NCI-H187 treated with DMSO at 0.1 percent for 48 hours (cell line): ENCODE data around the gene ARHGAP10.

Experiments
- DNase-seq: peaks from one replicate; lab custom pipeline; 2025; lab: John Stamatoyannopoulos, UW

Gene ARHGAP10

GRCh38 chr4:148030193-148030873 is 298.4 kb downstream of the ARHGAP10 start:
- no peak for DNase-seq

DNA sequence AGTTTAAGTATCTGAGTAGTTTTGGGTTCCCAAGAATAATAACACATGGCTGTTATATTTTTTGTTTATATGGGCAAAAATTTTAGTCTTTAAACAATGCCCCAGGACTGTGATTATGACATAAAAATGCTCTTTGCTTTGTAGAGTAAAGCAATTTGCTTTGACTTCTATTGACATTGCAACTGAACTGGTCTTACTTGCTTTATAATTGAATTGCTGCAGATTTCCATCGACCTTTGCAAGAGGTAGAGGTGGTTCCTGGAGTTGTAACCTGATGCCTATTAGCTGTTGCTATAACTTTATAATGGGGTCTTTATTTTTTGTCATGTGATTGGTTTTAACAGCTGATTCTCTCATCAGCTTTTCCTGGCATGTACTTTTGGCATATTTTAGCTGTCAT is 302.9 kb downstream of the ARHGAP10 start:
- no peak for DNase-seq

DNA sequence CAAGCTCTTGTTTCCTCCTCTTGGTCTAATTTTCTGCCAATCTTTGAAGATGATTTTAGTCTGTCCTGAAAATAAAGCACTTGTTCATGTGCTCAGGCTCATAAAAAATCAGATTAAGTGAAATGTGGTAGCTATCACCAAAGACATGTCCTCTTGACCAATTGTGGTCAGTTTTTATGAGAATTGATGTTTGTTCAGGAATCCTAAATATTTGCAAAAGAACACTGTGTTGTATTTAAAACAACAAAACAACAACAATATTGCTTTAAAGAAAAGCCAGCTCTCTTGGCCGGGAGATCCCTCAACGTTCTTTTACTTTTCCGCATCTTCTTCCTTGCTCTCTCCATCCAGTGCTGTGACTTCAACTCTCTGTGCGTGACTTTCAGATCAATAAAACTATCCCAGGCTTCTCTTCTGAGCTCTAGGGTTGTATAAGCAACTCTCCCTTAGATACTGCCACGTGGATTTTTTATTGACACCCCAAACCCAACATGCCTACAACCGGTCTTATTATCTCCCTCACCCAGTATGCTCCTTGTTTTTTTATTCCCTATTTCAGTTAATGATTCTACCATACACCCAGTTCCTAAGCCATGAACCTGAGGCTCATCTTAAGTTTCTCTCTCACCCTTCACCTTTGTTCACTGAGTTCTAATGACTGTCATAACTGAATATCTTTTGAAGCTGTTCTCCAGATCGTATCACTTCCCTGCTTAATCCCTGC is 309.9 kb downstream of the ARHGAP10 start:
- DNase-seq, result no peak

- DNase-seq, result no peak
Observed at GRCh38 chr4:148044089-148044911, 312.4 kb downstream of the ARHGAP10 start.

DNA sequence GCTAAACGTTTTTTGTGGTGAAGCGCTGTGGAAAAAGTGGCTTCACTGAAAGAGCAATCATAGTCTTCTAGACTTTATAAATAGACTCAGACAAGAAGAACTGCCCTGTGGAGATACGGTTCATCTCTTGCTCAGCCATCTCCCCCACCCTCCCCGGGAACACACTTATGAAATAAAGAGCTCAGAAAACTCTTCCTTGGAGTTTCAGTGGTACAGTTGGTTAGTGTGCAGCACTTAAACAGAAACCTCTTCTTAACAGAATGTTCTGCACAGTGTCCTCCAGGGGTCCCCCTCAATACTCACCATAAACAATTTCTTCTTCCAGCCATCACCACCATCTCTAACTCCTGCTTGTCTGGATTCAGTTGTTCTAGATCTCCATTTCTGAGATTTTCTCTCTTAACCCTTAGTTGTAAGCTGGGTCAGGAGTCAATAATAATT is 313.0 kb downstream of the ARHGAP10 start:
- no peak for DNase-seq

- DNase-seq, result no peak
Observed at GRCh38 chr4:148048598-148048997, 316.7 kb downstream of the ARHGAP10 start.

GRCh38 chr4:148051403-148051802 is 319.5 kb downstream of the ARHGAP10 start:
- no peak for DNase-seq

- DNase-seq, result no peak
Observed at GRCh38 chr4:148052448-148052847, 320.6 kb downstream of the ARHGAP10 start.

- DNase-seq, result peak; percentile 26
Observed at GRCh38 chr4:148053298-148054003, 321.6 kb downstream of the ARHGAP10 start.

GRCh38 chr4:148054275-148054674 is 322.4 kb downstream of the ARHGAP10 start:
- DNase-seq, result no peak

- DNase-seq, result no peak
Observed at GRCh38 chr4:148055844-148056243, 324.0 kb downstream of the ARHGAP10 start.

DNA sequence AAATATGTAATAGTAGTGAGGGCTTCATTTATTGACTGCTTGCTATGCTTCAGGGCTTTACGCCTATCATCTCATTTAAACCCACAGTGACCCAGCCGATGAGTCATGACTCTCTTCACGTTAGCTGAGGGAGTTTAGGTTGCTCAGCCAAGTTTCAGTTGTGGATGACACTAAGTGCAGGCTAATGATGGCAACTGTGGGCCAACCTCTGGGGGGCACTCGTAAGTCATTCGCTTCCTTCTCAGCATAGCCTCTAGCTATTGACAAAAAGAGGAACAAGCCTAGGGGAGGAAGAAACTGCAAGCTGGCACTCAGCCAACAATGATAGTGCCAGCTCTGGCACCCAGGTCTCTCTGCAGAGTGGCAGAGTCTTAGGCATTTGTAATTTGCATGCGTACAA is 325.0 kb downstream of the ARHGAP10 start:
- DNase-seq, result no peak

GRCh38 chr4:148057516-148057915 is 325.6 kb downstream of the ARHGAP10 start:
- DNase-seq, result no peak

DNA sequence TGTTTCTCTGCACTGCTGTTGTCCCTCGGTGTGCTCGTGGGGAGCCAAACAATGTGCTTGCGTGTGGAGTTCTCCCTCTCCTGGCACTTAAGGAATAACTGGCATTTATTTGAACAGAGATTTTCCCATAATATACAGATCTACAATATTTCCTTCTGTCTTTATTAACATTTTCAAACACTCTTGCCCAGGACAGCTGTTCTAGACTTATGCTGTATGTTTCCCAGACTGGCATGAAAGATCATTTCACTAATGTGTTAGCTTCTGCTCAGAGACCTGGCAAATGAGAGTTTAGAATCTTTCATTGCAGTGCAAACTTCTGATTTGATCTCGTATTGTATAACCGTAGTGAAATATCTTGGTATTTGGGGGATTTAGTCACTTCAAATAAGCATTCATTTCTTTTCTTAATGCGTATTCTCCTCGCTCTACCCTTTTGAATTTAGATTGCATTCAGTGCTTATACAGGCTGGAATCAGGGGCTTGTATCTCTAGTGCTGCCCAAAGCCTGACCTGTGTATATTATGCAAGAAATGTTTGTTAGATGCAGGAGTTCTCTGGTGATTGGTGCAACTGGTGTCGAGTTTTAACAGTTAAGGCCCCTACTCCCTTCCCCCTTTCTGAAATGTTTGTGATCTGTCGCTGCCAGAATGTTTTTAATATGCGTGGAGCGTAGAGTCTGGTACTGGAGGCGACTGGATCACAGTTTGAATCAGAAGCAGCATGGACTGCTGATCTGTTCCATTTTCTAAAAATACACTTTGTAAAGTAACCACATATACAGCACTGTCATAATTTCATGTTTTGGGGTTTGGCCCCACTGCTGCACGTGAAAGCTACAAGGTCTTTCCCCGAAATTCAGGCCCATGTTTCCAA is 326.3 kb downstream of the ARHGAP10 start:
- no peak for DNase-seq

- DNase-seq, result no peak
Observed at GRCh38 chr4:148059617-148060180, 327.8 kb downstream of the ARHGAP10 start.

DNA sequence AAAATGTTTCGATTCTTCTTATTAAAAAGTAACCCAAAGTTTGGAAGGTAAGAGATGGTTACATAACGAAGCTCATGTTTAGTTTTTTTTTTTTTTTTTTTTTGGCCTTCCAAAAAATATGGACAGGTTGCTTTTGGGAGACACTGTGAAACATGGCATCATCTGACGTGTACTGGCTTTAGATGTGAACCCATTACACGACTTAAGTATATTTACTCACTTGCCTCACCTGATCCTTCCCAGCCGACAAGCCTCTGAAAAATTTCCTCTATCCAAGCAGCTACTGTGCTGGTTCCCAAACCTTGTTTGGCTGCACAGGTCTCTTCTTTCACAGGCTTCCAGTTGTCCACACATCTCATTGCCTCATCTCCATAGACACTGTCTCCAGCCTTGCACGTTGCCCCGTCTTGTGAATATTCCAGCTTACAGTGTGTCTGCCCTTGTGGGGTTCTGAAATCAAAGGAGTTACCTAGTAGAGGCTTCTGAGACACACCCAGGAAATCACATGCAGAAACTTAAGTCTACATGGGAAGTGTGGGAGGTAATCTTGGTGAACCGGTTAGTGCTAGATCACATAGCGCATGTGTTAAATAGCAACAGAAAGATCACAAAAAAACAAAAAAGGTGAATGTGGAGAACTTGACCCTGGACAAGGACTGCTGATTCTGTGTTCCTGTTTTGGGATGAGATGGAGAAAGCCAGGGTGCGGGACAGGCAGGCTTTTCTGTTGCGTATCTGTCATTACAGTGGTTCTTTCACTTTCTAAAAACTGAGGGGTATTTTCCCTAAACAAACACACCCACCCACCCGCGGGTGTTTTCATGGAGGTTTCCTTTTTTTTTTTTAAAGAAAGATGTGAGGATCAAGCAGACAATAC is 328.6 kb downstream of the ARHGAP10 start:
- DNase-seq, result no peak

GRCh38 chr4:148061141-148061481 is 329.2 kb downstream of the ARHGAP10 start:
- no peak for DNase-seq

GRCh38 chr4:148061795-148062194 is 329.9 kb downstream of the ARHGAP10 start:
- no peak for DNase-seq

DNA sequence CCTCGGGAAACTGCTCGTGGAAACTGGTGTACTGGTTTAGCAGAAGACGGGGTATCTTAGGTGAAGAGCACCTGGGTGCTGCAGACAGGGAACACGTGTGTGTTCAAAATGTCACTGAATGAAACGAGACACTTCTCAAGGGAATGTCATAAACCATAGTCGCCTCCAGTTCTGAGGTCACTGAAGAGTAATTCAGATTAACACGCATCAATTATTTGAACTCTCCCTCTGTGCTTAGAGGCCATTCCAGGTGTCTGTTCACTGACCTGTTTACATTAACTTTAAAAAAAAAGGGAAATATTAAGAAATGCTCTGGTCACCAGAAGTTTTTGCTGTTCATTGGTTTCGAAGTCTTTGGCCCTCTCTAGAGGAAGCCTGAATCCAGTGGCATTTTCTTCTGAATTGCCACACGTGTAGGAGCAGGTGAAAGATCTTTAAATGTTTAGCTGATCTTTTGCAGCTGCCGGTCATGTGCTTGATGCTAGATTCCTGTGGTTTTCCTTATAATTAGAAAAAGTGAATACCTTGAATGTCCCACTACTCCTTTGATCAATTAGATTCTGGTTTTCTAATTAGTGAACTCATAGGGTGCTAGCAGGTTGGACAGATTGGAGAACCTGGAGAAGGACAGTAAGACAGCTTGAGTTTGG is 330.5 kb downstream of the ARHGAP10 start:
- no peak for DNase-seq
